ENCODE measurements around the gene EYS.

The EYS gene

GRCh38 chr6:64238071-64238470, 1469.0 kb downstream of the EYS start:
- DNase-seq (ENCODE audit: low spot score) = no peak

GRCh38 chr6:64233746-64234145, 1473.3 kb downstream of the EYS start:
- DNase-seq (ENCODE audit: low spot score) = no peak

- DNase-seq (ENCODE audit: low spot score) = no peak
These were observed 1475.1 kb downstream of the EYS start for GRCh38 chr6:64231928-64232327.

GRCh38 chr6:64230530-64230929, 1476.5 kb downstream of the EYS start:
- no peak for DNase-seq (ENCODE audit: low spot score)

GRCh38 chr6:64227863-64228262, 1479.2 kb downstream of the EYS start:
- no peak for DNase-seq (ENCODE audit: low spot score)

- no peak for DNase-seq (ENCODE audit: low spot score)
These were observed 1481.5 kb downstream of the EYS start for GRCh38 chr6:64225503-64225902.

- DNase-seq (ENCODE audit: low spot score) = peak; percentile 74
These were observed 1482.2 kb downstream of the EYS start for GRCh38 chr6:64224819-64225218.

- no peak for DNase-seq (ENCODE audit: low spot score)
These were observed 1485.2 kb downstream of the EYS start for GRCh38 chr6:64221776-64222175.

- DNase-seq (ENCODE audit: low spot score) = no peak
These were observed 1486.2 kb downstream of the EYS start for GRCh38 chr6:64220801-64221200.

- DNase-seq (ENCODE audit: low spot score) = peak; percentile 71
These were observed 1489.1 kb downstream of the EYS start for GRCh38 chr6:64217721-64218620.

GRCh38 chr6:64214373-64214772, 1492.7 kb downstream of the EYS start:
- DNase-seq (ENCODE audit: low spot score) = no peak

- no peak for DNase-seq (ENCODE audit: low spot score)
These were observed 1493.3 kb downstream of the EYS start for GRCh38 chr6:64213697-64214096.

- DNase-seq (ENCODE audit: low spot score) = no peak
These were observed 1509.8 kb downstream of the EYS start for GRCh38 chr6:64197246-64197645.

GRCh38 chr6:64186592-64186991, 1520.4 kb downstream of the EYS start:
- DNase-seq (ENCODE audit: low spot score) = no peak

- no peak for DNase-seq (ENCODE audit: low spot score)
These were observed 1521.4 kb downstream of the EYS start for GRCh38 chr6:64185621-64186020.

- no peak for DNase-seq (ENCODE audit: low spot score)
These were observed 1531.7 kb downstream of the EYS start for GRCh38 chr6:64175296-64175695.

GRCh38 chr6:64170316-64170715, 1536.7 kb downstream of the EYS start:
- DNase-seq (ENCODE audit: low spot score) = no peak

GRCh38 chr6:64160486-64160885, 1546.5 kb downstream of the EYS start:
- DNase-seq (ENCODE audit: low spot score) = no peak

- no peak for DNase-seq (ENCODE audit: low spot score)
These were observed 1552.0 kb downstream of the EYS start for GRCh38 chr6:64155063-64155462.

- peak; percentile 20 for DNase-seq (ENCODE audit: low spot score)
These were observed 1560.2 kb downstream of the EYS start for GRCh38 chr6:64146876-64147275.

GRCh38 chr6:64146094-64146493, 1560.9 kb downstream of the EYS start:
- DNase-seq (ENCODE audit: low spot score) = no peak

- no peak for DNase-seq (ENCODE audit: low spot score)
These were observed 1561.4 kb downstream of the EYS start for GRCh38 chr6:64145658-64146057.

- no peak for DNase-seq (ENCODE audit: low spot score)
These were observed 1563.9 kb downstream of the EYS start for GRCh38 chr6:64143101-64143500.

- no peak for DNase-seq (ENCODE audit: low spot score)
These were observed 1565.3 kb downstream of the EYS start for GRCh38 chr6:64141680-64142079.

Measured in COLO829 (cell line).